ENCODE results near the gene NT5E. TPM values are rescaled to one million over a fixed set of nuclear protein-coding genes. Genes with fewer than 3 reads are reported as not detected.

NT5E gene
- total and polyA plus RNA-seq, 7 donors, result 0.57 to 3.9 (median 2.3) TPM

GRCh38 chr6:85421181-85421580 lies 28.7 kb upstream of the NT5E start:
- Histone ChIP-seq H3K36me3 (ENCODE audit: insufficient read depth in 1 of 2, low read depth in 1 of 2) (no peaks in the 10 kb centered on the region), H3K9me3 (no peaks in the 10 kb centered on the region), H3K4me1 (no peaks in the 10 kb centered on the region), H3K27me3 (ENCODE audit: insufficient read depth in 3 of 3, low read length in 2 of 3) (peaks cover 0 to 3% (median 0%) of the 10 kb centered on the region in 3 donors), H3K4me3 (no peak overlapping the region), H3K27ac (no peak overlapping the region)
- intact Hi-C loops (cut with DNase I), result no loop called here
- TF ChIP-seq, protein P1, sequence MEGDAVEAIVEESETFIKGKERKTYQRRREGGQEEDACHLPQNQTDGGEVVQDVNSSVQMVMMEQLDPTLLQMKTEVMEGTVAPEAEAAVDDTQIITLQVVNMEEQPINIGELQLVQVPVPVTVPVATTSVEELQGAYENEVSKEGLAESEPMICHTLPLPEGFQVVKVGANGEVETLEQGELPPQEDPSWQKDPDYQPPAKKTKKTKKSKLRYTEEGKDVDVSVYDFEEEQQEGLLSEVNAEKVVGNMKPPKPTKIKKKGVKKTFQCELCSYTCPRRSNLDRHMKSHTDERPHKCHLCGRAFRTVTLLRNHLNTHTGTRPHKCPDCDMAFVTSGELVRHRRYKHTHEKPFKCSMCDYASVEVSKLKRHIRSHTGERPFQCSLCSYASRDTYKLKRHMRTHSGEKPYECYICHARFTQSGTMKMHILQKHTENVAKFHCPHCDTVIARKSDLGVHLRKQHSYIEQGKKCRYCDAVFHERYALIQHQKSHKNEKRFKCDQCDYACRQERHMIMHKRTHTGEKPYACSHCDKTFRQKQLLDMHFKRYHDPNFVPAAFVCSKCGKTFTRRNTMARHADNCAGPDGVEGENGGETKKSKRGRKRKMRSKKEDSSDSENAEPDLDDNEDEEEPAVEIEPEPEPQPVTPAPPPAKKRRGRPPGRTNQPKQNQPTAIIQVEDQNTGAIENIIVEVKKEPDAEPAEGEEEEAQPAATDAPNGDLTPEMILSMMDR (IDR thresholded peaks at IDR 0.05), result no peak
- WGBS, 3 donors, result 74 to 85% (median 80%) methylated on average over 2 of the region's 2 CpGs
- no peak for ATAC-seq
- DNase-seq, result no peak

- H3K27me3 ChIP-seq (ENCODE audit: insufficient read depth in 3 of 3, low read length in 2 of 3), result peaks cover 0 to 3% (median 0%) of the 10 kb centered on the region in 3 donors
- no peaks in the 10 kb centered on the region for H3K4me1 ChIP-seq
- ATAC-seq, result no peak
- H3K9me3 ChIP-seq, result peaks cover 6% of the 10 kb centered on the region
- intact Hi-C loops (cut with DNase I), result no loop called here
- TF ChIP-seq, protein P1 (IDR thresholded peaks at IDR 0.05), result no peak
- H3K36me3 ChIP-seq (ENCODE audit: insufficient read depth in 1 of 2, low read depth in 1 of 2), result no peaks in the 10 kb centered on the region
- no peak for DNase-seq
- 75 to 78% (median 77%) methylated on average over 2 of the region's 2 CpGs for WGBS, 3 donors
- H3K4me3 ChIP-seq, result no peak overlapping the region
- H3K27ac ChIP-seq, result no peak overlapping the region
Measured at GRCh38 chr6:85421972-85422371, 27.9 kb upstream of the NT5E start.

GRCh38 chr6:85422996-85423395 lies 26.9 kb upstream of the NT5E start:
- Histone ChIP-seq H3K9me3 (peaks cover 9% of the 10 kb centered on the region), H3K4me3 (no peak overlapping the region), H3K27me3 (ENCODE audit: insufficient read depth in 3 of 3, low read length in 2 of 3) (peaks cover 0 to 3% (median 0%) of the 10 kb centered on the region in 3 donors), H3K4me1 (no peaks in the 10 kb centered on the region), H3K36me3 (ENCODE audit: insufficient read depth in 1 of 2, low read depth in 1 of 2) (no peaks in the 10 kb centered on the region), H3K27ac (no peak overlapping the region)
- intact Hi-C loops (cut with DNase I), result no loop called here
- DNase-seq, result no peak
- WGBS, 3 donors, result 79 to 89% (median 83%) methylated on average over 5 of the region's 5 CpGs
- TF ChIP-seq, protein P1 (IDR thresholded peaks at IDR 0.05), result no peak
- no peak for ATAC-seq

DNA sequence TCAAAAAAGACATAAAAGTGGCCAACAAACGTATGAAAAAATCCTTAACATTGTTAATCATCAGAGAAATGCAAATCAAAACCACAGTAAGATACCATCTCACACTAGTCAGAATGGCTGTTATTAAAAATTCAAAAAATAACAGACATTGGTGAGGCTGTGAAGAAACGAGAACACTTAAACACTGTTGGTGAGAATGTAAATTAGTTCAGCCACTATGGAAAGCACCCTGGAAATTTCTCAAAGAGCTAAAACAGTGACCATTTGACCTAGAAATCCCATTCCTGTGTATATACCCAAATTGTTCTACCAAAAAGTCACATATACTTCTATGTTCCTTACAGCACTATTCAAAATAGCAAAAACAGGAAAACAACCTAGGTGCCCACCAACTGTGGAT lies 24.9 kb upstream of the NT5E start:
- intact Hi-C loops (cut with DNase I), result no loop called here
- H3K27me3 ChIP-seq (ENCODE audit: insufficient read depth in 3 of 3, low read length in 2 of 3), result peaks cover 0 to 3% (median 0%) of the 10 kb centered on the region in 3 donors
- H3K9me3 ChIP-seq, result peaks cover 9% of the 10 kb centered on the region
- no peak for DNase-seq
- TF ChIP-seq, protein P1 (IDR thresholded peaks at IDR 0.05), result no peak
- no peak for ATAC-seq
- H3K27ac ChIP-seq, result no peak overlapping the region
- H3K4me1 ChIP-seq, result no peaks in the 10 kb centered on the region
- H3K4me3 ChIP-seq, result no peak overlapping the region
- WGBS, 3 donors, result 81 to 82% (median 81%) methylated on average over 2 of the region's 2 CpGs
- no peaks in the 10 kb centered on the region for H3K36me3 ChIP-seq (ENCODE audit: insufficient read depth in 1 of 2, low read depth in 1 of 2)

- DNase-seq (no peak), ATAC-seq (no peak)
- Histone ChIP-seq H3K4me3 (no peak overlapping the region), H3K9me3 (peaks cover 9% of the 10 kb centered on the region), H3K27me3 (ENCODE audit: insufficient read depth in 3 of 3, low read length in 2 of 3) (peaks cover 0 to 3% (median 0%) of the 10 kb centered on the region in 3 donors), H3K4me1 (no peaks in the 10 kb centered on the region), H3K36me3 (ENCODE audit: insufficient read depth in 1 of 2, low read depth in 1 of 2) (no peaks in the 10 kb centered on the region), H3K27ac (no peak overlapping the region)
- intact Hi-C loops (cut with DNase I), result no loop called here
- TF ChIP-seq, protein P1 (IDR thresholded peaks at IDR 0.05), result no peak
- 94 to 97% (median 95%) methylated on average over 4 of the region's 4 CpGs for WGBS, 3 donors
Measured at GRCh38 chr6:85425997-85426396, 23.9 kb upstream of the NT5E start.
